A549 (cell line): ENCODE results near the gene RABL6. TPM values are rescaled to one million over a fixed set of nuclear protein-coding genes. Genes with fewer than 3 reads are reported as not detected.

Experiments
- BCL3 ChIP-seq: fragments of >200 bp; sonication (Bioruptor Twin); formaldehyde crosslinking; IDR thresholded peaks from 3 replicates; pipeline ENCODE4 v1.6.1; 2016
- BHLHE40 ChIP-seq: IDR thresholded peaks from 2 replicates; pipeline ENCODE4 v1.6.1; 2012; ENCODE audit warnings: low read depth, low read length, inconsistent platforms
- CHD2 ChIP-seq: fragments of 150-350 bp; IDR thresholded peaks from 2 replicates; pipeline ENCODE4 v1.6.1; 2014; ENCODE audit warnings: low read length; ENCODE audit not compliant: partially characterized antibody
- CHD4 ChIP-seq: fragments of 200-600 bp; sonication (generic); IDR thresholded peaks from 2 replicates; pipeline ENCODE4 v1.6.1; 2016; ENCODE audit warnings: antibody characterized with exemption, mild to moderate bottlenecking, borderline replicate concordance
- CTCF ChIP-seq: fragments of >200 bp; sonication (Bioruptor Twin); formaldehyde crosslinking; IDR thresholded peaks from 3 replicates; pipeline ENCODE4 v1.5.1; 2016
- EHF ChIP-seq: fragments of 250-450 bp; sonication (Bioruptor Pico); IDR thresholded peaks from 2 replicates; pipeline ENCODE4 v1.5.0; 2020; ENCODE audit warnings: mild to moderate bottlenecking
- EHMT2 ChIP-seq: fragments of 200-600 bp; sonication (generic); IDR thresholded peaks from 2 replicates; pipeline ENCODE4 v1.6.1; 2016; ENCODE audit warnings: antibody characterized with exemption, low read depth, mild to moderate bottlenecking, moderate library complexity
- ESRRA ChIP-seq: fragments of 150-350 bp; IDR thresholded peaks from 2 replicates; pipeline ENCODE4 v1.6.1; 2014; ENCODE audit warnings: mild to moderate bottlenecking, low read length, borderline replicate concordance
- HDAC2 ChIP-seq: fragments of 200-600 bp; sonication (generic); IDR thresholded peaks from 2 replicates; pipeline ENCODE4 v1.6.1; 2016
- HES2 ChIP-seq: fragments of >200 bp; sonication (Bioruptor Twin); formaldehyde crosslinking; IDR thresholded peaks from 2 replicates; pipeline ENCODE4 v1.6.1; 2016
- HEYL ChIP-seq: fragments of 250-450 bp; sonication (Bioruptor Pico); IDR thresholded peaks from 2 replicates; pipeline ENCODE4 v1.8.0; 2021; ENCODE audit warnings: mild to moderate bottlenecking, moderate library complexity
- HMGXB4 ChIP-seq: fragments of 250-450 bp; sonication (Bioruptor Pico); IDR thresholded peaks from 2 replicates; pipeline ENCODE4 v1.5.0; 2021; ENCODE audit warnings: mild to moderate bottlenecking, moderate library complexity, borderline replicate concordance
- HOXA7 ChIP-seq: fragments of 250-450 bp; sonication (Bioruptor Pico); IDR thresholded peaks from 2 replicates; pipeline ENCODE4 v1.5.0; 2020; ENCODE audit warnings: mild to moderate bottlenecking, moderate library complexity
- HOXB5 ChIP-seq: fragments of 250-450 bp; sonication (Bioruptor Pico); IDR thresholded peaks from 2 replicates; pipeline ENCODE4 v1.5.0; 2020; ENCODE audit warnings: mild to moderate bottlenecking, moderate library complexity
- JUN ChIP-seq, 2 experiments: fragments of >200 bp; sonication (Bioruptor Twin); formaldehyde crosslinking; IDR thresholded peaks; 2 replicates in 1 of 2; 3 replicates in 1 of 2; pipeline ENCODE4 v1.6.1; 2016 to 2017
- MAFK ChIP-seq: fragments of 450-650 bp; IDR thresholded peaks from 2 replicates; pipeline ENCODE4 v1.6.1; 2014; ENCODE audit not compliant: partially characterized antibody
- MAX ChIP-seq: IDR thresholded peaks from 2 replicates; pipeline ENCODE4 v1.6.1; 2012
- MYC ChIP-seq: IDR thresholded peaks from 2 replicates; pipeline ENCODE4 v1.6.1; 2012; ENCODE audit warnings: mild to moderate bottlenecking, inconsistent platforms, low read length, improper control_type of control experiment, borderline replicate concordance
- NPAS2 ChIP-seq: fragments of 250-450 bp; sonication (Bioruptor Pico); IDR thresholded peaks from 2 replicates; pipeline ENCODE4 v1.8.0; 2022; ENCODE audit warnings: mild to moderate bottlenecking, moderate library complexity, borderline replicate concordance
- PBX3 ChIP-seq: IDR thresholded peaks from 2 replicates; pipeline ENCODE4 v1.6.1; 2012
- POLR2AphosphoS2 ChIP-seq: conservative IDR thresholded peaks from 2 replicates; pipeline ENCODE4 v1.6.1; 2012; ENCODE audit warnings: low read length, improper control_type of control experiment, inconsistent platforms
- RAD21 ChIP-seq, 2 experiments: fragments of >200 bp in 1 of 2; sonication (Bioruptor Twin) in 1 of 2; formaldehyde crosslinking in 1 of 2; IDR thresholded peaks in 1 of 2; conservative IDR thresholded peaks in 1 of 2; 2 replicates in 1 of 2; 3 replicates in 1 of 2; pipeline ENCODE4 v1.6.1; 2012 to 2018; ENCODE audit warnings: inconsistent platforms in 1 of 2
- REST ChIP-seq: fragments of 200-600 bp; sonication (generic); IDR thresholded peaks from 2 replicates; pipeline ENCODE4 v1.6.1; 2016; ENCODE audit warnings: antibody characterized with exemption, mild to moderate bottlenecking, moderate library complexity
- RNF2 ChIP-seq: fragments of 200-600 bp; sonication (generic); IDR thresholded peaks from 2 replicates; pipeline ENCODE4 v1.6.1; 2016; ENCODE audit warnings: low read depth, mild to moderate bottlenecking, antibody characterized with exemption, moderate library complexity, borderline replicate concordance
- SMC3 ChIP-seq: fragments of >200 bp; sonication (Bioruptor Twin); formaldehyde crosslinking; IDR thresholded peaks from 3 replicates; pipeline ENCODE4 v1.6.1; 2018; ENCODE audit warnings: inconsistent platforms
- TP53 ChIP-seq: fragments of 250-450 bp; sonication (Bioruptor Pico); IDR thresholded peaks from 2 replicates; pipeline ENCODE4 v1.5.0; 2021; ENCODE audit warnings: mild to moderate bottlenecking, moderate library complexity
- ZC3H11A ChIP-seq: fragments of 450-650 bp; IDR thresholded peaks from 2 replicates; pipeline ENCODE4 v1.6.1; 2014; ENCODE audit warnings: antibody characterized with exemption, mild to moderate bottlenecking
- ZSCAN20 ChIP-seq: fragments of 250-450 bp; sonication (Bioruptor Pico); IDR thresholded peaks from 2 replicates; pipeline ENCODE4 v1.8.0; 2022; ENCODE audit warnings: mild to moderate bottlenecking, moderate library complexity
- polyA plus RNA-seq, 4 experiments: library from polyadenylated mRNA; depleted of rRNA in 3 of 4; stranded (reverse); fragments of >200 nt; fragmentation: RNase III in 1 of 4; extraction: RNeasy Plus Mini Kit Qiagen cat#74134 plus additional on column Dnase treatment in 1 of 4; gene quantifications; 2 replicates in 3 of 4; 3 replicates in 1 of 4; pipeline ENCODE4 v1.2.3, GENCODE V29; 2011 to 2017

The RABL6 gene
- polyA plus RNA-seq, 2 of the 4 experiments (the other 2 are of a cell fraction): 46.8 to 71.4 TPM

- TF ChIP-seq HEYL: no peak
- 0 out of 5 replicates have a peak, but pooled peaks of 1 of the 2 experiments have one; percentile 17 for TF ChIP-seq RAD21 (conservative IDR thresholded peaks at IDR 0.05 in 1 of 2, IDR thresholded peaks at IDR 0.05 in 1 of 2)
- TF ChIP-seq EHMT2: no peak
- peak; percentile 65 to 91; a peak in 4 of 5 replicates for TF ChIP-seq JUN (IDR thresholded peaks at IDR 0.05)
- no peak for TF ChIP-seq ESRRA
- no peak for TF ChIP-seq SMC3
- no peak for TF ChIP-seq NPAS2
- TF ChIP-seq HOXB5 (CRISPR knock-in tag): no peak
- TF ChIP-seq ZC3H11A: no peak
- TF ChIP-seq POLR2AphosphoS2: peak; percentile 72
- TF ChIP-seq ZSCAN20 (CRISPR knock-in tag): no peak
- TF ChIP-seq EHF (CRISPR knock-in tag): no peak
- no peak for TF ChIP-seq HOXA7 (CRISPR knock-in tag)
- no peak for TF ChIP-seq RNF2
- no peak for TF ChIP-seq HES2
- TF ChIP-seq CHD2: peak; percentile 52
- no peak for TF ChIP-seq HMGXB4 (CRISPR knock-in tag)
- TF ChIP-seq HDAC2: no peak
- TF ChIP-seq TP53 (CRISPR knock-in tag): no peak
- no peak for TF ChIP-seq CTCF
- TF ChIP-seq MAFK: no peak
- TF ChIP-seq MAX: peak; percentile 87
- no peak for TF ChIP-seq BHLHE40
- no peak for TF ChIP-seq REST
- TF ChIP-seq BCL3: peak; percentile 83; the same call in 2 of the 3 replicates
- no peak; the same call in 1 of the 2 replicates for TF ChIP-seq MYC
- TF ChIP-seq PBX3: peak; percentile 84
- TF ChIP-seq CHD4: no peak
Measured at GRCh38 chr9:136849038-136849959, 41.6 kb downstream of the RABL6 start, which contains the start of gene PHPT1 (continued).
